HG02970 (cell line): ENCODE data around the gene MAP3K5.

Experiments used
- ATAC-seq: cut with Tn5 transposase; IDR thresholded peaks from one replicate; pipeline ENCODE4 v1.9.1; 2021; ENCODE audit warnings: mild to moderate bottlenecking, moderate library complexity, moderate number of reproducible peaks; ENCODE audit not compliant: unreplicated experiment, low FRiP score

Gene MAP3K5

DNA sequence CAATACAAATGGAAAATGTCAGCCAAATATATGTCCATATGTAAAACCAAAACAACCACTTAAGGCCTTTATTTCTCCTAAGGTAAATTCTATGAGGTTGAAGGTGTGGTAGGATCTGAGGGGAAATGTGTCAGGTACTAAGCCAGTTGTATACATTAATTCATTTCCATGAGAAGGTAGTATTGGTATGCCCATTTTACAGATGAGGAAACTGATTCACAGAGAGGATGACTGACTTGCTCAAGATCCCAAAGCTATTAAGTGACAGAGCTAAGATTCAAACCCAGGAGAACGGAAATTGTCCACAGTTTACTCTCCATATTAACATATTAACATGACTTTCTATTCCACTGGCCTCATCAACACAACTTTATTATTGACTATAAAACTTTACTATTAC, 177.9 kb downstream of the MAP3K5 start:
- no peak for ATAC-seq

DNA sequence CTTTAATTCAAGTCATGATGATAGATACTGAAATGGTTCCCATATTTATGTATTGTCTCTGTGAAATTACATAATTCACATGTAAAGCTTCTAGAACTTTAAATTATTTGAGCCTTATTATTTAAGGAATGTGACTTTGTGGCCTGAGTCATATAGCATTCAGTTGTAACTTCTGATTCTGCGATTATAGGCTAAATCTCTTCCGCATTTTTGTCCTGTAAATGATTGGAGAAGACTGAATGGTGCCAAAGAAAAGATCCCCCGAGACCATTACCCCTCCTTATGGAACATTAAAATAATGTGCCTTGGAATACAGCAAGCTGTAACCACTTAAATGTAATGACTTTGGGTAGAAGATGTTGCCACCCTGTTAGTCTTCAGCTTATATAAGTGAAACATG, 178.8 kb downstream of the MAP3K5 start:
- ATAC-seq, result no peak

DNA sequence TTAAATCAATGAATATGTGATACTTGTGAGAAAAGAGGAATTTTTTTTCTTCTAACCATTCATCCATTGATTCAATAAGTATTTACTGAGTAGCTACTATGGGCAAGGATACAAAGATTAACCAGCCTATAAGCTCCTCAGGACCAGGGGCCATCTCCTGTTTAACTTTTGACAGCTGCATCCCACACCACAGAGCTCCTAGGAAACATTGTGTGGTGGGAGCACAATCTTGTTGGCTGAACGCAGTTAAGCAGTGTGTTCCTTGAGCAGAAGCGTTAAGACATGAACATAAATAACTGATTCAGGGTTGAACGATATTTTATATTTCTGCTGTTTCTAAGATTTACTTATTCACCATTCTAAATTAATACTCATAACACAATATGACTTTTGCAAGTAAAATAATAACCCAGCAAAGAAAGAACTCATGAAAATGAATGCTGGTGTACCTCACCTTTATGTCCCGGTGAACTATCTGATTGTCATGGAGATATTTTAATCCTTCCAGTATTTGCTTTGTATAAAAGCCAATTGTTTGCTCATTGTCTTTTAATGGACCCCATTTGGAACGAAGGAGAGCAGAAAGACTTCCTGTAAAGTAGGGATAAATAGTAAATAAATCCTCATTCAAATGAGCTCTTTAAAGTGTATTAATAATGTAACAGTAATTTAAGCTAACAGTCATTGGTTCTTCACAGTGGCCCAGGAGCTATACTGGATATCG, 179.4 kb downstream of the MAP3K5 start:
- ATAC-seq, result no peak

DNA sequence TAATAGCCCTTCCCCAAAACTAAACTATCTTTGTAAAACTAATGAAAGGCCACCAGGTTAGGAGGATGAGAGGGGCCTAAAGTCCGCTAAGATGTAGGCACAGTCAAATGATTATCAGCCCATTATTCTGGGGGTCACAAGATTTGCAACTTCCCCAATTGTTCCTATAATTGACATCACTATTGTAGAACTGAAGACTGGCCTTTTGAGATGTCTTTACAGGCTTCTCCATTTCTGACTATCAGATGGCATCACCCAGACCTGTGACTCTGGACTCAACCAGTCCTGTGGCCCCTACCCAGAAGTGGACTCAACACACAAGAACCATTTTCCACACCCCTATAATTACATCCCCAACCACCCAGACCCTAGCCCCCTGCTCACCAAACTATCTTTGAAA, 180.5 kb downstream of the MAP3K5 start:
- no peak for ATAC-seq

GRCh38 chr6:136611133-136611532, 181.1 kb downstream of the MAP3K5 start:
- ATAC-seq, result no peak

DNA sequence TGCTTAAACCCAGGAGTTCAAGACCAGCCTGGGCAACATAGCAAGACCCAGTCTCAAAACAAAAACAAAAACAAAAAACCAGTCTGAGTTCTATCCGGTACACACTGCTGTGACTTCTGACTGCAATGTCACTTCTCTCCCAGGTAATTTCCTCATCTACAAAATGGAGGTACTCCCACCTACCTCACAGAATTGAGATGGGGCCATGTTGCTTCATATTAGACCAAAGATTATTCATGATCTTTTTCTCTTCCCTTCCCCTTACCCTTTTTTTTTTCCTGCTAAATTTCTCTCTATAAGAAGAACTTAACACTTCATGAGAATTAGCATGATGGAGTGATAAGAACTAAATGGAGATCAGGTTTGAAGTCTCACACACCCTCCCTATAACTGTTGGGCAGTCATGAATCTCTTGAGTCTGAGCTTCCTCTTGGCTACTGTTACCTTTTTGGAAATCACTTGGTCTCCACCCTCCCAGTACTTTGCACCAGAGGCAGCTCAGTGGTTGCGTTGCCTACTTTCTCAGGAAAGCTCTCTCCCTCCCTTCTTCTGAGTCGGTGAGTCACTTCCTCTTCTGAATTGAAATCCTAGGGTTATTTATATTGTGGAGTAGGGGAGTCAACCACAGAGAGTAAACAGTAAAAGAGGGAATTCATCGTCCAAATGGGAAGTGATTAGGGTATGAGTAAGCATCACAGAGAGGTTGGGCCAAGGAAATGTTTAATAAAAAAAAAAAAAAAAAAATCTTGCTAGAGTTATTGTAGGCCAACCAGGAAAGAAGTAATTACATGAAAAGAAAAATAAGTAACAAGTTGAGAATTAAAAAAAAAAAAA, 182.2 kb downstream of the MAP3K5 start:
- ATAC-seq, result no peak

GRCh38 chr6:136608991-136609390, 183.3 kb downstream of the MAP3K5 start:
- no peak for ATAC-seq

GRCh38 chr6:136607932-136608772, 184.1 kb downstream of the MAP3K5 start:
- ATAC-seq, result no peak

GRCh38 chr6:136607204-136607931, 184.9 kb downstream of the MAP3K5 start:
- no peak for ATAC-seq

DNA sequence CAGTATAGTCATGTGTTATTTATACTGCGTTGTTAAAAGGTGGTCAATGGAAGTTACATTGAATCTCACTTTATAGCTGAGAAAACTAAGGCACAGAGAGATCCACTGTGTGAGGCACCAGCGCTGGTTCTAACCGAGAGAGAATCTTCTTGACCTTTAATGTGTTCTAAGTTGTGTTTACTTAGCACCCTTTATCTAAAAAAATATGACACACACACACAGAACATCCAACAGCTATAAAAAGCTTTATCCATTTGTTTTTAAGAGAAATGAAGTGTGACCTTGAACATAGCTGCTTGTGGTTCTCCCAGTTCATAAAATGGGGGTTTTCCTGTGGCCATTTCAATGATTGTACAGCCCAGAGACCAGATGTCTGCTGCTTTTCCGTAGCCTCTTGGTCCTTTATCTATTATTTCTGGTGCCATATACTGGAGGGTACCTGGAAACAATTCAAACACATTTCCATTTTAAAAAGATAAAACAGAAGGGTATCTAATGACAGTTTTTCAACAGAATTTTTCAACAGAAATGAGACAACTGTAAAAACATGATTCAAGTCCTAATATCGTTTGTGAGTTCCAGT, 187.3 kb downstream of the MAP3K5 start:
- no peak for ATAC-seq

DNA sequence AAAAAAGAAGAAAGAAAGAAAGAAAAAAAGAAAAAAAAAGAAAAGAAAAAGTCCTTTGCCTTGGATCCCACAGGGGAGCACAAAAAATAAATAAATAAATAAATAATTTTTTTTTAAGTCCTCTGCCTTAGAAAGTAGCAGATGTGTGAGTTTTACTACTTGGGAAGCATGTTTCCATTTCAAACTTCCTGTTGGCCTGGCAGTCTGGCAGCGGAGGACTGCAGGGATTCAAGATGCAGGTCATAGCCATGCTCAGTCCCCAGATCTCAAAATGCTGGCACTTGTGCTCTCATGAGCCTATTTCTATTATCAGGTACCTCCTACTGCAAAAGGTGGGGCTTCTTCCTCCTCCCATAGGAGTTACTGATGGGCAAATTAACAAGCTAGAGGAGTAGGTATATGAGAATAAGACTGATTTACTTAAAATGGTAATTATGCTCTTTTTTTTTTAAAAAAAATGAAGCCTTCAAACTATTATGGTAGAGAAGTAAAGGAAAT, 187.9 kb downstream of the MAP3K5 start:
- ATAC-seq, result no peak

- no peak for ATAC-seq
These were observed 191.5 kb downstream of the MAP3K5 start for GRCh38 chr6:136600818-136601217.

DNA sequence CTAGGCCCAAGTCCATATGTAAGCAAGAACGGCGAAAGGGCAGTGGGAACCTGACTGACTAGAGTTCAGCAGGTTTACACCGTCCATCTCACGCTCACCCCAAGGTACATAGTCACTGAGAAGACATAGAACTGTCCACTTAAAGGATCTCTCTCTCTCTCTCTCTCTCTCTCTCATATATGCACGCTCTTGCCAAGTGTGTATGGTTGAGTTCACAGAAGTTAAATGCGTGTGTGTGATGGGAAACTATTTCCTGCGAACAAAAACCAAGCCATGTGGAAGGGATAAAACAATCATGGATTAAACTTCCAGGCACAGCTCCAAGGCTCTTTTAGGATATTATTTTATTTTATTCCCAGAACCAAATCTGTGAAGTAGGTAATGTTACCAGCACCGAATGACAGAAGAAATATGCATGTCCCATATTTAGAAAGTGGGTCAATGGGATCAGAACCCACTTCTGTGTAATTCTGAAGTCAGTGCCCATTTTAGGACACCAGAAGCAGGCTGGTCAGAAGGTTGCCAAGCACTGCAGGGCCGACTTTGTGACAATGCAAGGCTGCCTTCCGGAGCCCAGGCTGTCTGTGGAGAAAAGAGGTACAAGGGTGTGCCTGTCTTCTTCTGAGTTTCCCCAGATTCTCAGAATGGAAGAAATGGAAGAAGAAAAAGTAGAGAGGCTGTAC, 192.8 kb downstream of the MAP3K5 start:
- ATAC-seq, result no peak

DNA sequence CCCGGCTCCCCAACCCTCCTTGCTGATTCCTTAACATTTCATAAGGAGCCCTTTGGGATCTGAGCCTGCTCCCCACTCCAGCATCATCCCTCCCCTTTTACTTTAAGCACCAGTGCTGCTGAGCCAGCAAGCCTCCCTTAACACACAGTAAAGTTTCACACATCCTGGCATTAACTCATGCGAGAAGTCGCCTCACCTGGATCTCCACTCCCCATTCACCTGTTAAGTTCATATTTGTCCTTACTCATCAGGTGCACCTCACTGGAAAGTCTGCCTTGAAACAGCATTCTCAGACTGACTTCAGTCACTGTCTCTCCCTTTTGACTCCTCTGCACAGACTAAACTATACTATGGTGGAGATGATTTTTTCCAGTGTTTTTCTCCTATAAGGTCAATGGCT, 194.2 kb downstream of the MAP3K5 start:
- ATAC-seq, result no peak

DNA sequence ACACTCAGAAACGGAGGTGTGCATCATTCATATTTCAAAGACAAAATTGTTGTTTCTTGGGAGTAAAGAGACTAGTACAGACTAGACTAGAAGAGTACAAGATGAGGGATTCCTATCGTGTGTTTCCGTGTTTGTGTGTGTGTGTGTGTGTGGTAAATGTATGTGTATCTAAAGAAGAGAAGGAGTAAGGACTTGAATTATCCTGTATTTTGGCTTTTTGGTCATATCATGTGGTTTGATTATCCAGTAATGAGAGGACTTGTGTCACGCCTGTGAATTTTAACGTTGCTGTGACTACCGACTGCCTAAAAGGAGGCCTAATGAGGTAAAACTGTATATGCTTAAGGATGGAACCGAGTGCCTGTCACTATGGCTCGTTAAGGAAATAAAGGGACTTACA, 197.6 kb downstream of the MAP3K5 start:
- ATAC-seq, result no peak

DNA sequence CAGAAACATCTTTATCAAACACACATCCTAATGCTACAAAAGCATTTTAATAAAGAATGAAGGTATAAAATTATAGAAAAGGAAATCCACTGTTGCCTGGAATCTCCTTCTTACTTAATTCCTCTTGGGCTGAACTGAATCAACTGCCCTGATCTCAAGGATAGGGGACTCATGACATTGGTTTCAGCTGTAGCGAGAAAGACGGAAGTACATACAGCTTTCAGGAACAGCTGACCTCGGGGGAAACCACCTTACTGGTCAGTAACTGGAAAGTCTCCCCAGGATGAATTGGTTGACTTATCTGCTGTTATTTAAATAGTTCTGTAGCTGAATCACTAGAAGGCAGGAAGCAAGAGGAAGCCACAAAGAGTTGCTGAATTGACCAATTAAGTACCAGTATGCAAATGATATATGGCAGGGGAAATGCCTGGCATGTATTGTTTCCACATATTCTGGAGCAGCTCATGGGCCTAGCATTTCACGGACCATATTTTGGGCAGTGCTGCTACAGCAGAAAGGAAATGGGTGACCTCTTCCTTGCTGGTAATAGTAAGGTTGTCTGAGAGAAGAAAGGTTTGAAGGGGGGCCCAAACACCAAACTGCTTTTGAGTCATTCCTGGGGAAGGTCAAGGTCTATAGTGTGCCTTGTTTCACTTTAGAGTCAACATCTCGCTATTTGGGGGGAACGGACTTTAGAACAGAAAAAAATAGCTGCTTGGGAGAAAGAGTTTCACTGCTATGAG, 198.4 kb downstream of the MAP3K5 start:
- ATAC-seq, result peak; percentile 93

DNA sequence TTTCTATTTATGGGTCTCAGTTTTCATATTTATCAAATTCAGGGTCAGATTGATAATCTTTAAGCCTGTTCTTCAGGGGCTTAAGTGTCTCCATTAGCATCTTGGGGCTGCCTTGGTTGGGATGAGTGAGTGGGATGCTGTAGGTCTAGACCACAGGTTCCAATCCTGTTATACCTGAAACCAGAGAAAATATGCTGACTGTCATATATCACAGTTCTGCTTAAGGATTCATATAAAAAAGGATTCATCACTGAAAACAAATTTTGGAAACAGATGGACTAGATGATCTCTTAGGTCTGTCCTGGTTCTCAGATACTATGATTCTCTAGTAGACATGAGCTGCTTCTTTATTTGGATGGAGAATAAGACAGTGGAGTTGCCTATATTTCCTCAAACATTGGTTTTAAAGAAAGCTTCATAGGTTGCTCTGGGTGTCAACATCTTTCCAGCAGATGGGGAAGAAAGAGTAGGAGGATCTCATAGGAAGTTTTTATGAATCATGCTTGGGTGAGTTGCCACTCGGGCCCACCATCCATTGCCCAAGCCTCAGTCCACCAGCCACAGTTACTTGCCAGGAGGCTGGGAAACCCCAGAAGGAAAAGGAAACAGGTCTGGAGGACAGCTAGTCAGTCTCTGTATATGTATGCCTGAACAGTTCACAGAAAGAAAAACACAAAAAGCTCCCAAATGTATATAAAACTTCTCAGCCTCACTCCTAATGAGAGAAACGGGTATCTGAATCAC, 199.2 kb downstream of the MAP3K5 start:
- no peak for ATAC-seq

- no peak for ATAC-seq
These were observed 200.7 kb downstream of the MAP3K5 start for GRCh38 chr6:136591617-136592016.
